Fibroblast of lung (primary cell): ENCODE results near the gene CHEK2. TPM values are rescaled to one million over a fixed set of nuclear protein-coding genes. Genes with fewer than 3 reads are reported as not detected.

Source experiments
- DNase-seq, 2 donors: peaks; one replicate each; pipeline versions ENCODE4 v3.0.0 to v3.0.0-alpha.2; 2010; ENCODE audit warnings: low read depth in 2 of 2
- H2AFZ ChIP-seq: 2 replicates; pipeline ENCODE4 v1.5.1; 2012; ENCODE audit warnings: low read length, control low read depth, inconsistent platforms
- H3K27ac ChIP-seq: 2 replicates; pipeline ENCODE4 v1.5.1; 2011; ENCODE audit warnings: low read length, control low read depth; ENCODE audit not compliant: insufficient read depth
- H3K27me3 ChIP-seq: 2 replicates; pipeline ENCODE4 v1.5.1; 2011; ENCODE audit warnings: mild to moderate bottlenecking, low read length; ENCODE audit not compliant: control insufficient read depth, insufficient read depth
- H3K36me3 ChIP-seq: 2 replicates; pipeline ENCODE4 v1.5.1; 2011; ENCODE audit warnings: low read length; ENCODE audit not compliant: control insufficient read depth, insufficient read depth
- H3K4me1 ChIP-seq: 2 replicates; pipeline ENCODE4 v1.5.1; 2011; ENCODE audit warnings: low read length; ENCODE audit not compliant: control insufficient read depth, insufficient read depth; ENCODE audit errors: extremely low read depth
- H3K4me2 ChIP-seq: 2 replicates; pipeline ENCODE4 v1.5.1; 2011; ENCODE audit warnings: low read length, control low read depth; ENCODE audit not compliant: insufficient read depth; ENCODE audit errors: extremely low read depth
- H3K4me3 ChIP-seq, 4 experiments: fragments of 200-600 bp in 1 of 4; sonication (generic) in 1 of 4; replicated peaks in 1 of 4; 2 replicates each; pipeline ENCODE4 v1.5.1; 2011 to 2016; ENCODE audit warnings: low read length in 4 of 4, low read depth in 3 of 4, mild to moderate bottlenecking in 3 of 4, control low read depth in 2 of 4, inconsistent platforms in 1 of 4, mixed read lengths in 1 of 4; ENCODE audit not compliant: insufficient read depth in 1 of 4; ENCODE audit errors: control extremely low read depth in 1 of 4
- H3K79me2 ChIP-seq: 2 replicates; pipeline ENCODE4 v1.5.1; 2012; ENCODE audit warnings: mild to moderate bottlenecking, low read length, inconsistent platforms; ENCODE audit not compliant: control insufficient read depth, insufficient read depth
- H3K9ac ChIP-seq: 2 replicates; pipeline ENCODE4 v1.5.1; 2011; ENCODE audit warnings: mild to moderate bottlenecking, low read length, control low read depth; ENCODE audit not compliant: insufficient read depth
- H3K9me3 ChIP-seq: 2 replicates; pipeline ENCODE4 v1.5.1; 2012; ENCODE audit warnings: low read depth, low read length; ENCODE audit not compliant: control insufficient read depth, insufficient read depth
- H4K20me1 ChIP-seq: 2 replicates; pipeline ENCODE4 v1.5.1; 2011; ENCODE audit warnings: low read length; ENCODE audit not compliant: control insufficient read depth, insufficient read depth; ENCODE audit errors: extremely low read depth
- CTCF ChIP-seq, 2 donors: IDR thresholded peaks in 1 of 2; conservative IDR thresholded peaks in 1 of 2; 1 replicate in 1 of 2; 2 replicates in 1 of 2; pipeline ENCODE4 v1.5.1; 2011 to 2012; ENCODE audit warnings: low read length in 2 of 2, control low read depth in 1 of 2, inconsistent platforms in 1 of 2, low read depth in 1 of 2, mild to moderate bottlenecking in 1 of 2
- EZH2 ChIP-seq: IDR thresholded peaks from 2 replicates; pipeline ENCODE4 v1.5.1; 2012; ENCODE audit warnings: low read length, control low read depth, mild to moderate bottlenecking; ENCODE audit errors: missing control alignments
- polyA plus RNA-seq, 2 donors: library from polyadenylated mRNA; depleted of rRNA in 1 of 2; stranded (reverse) in 1 of 2; unstranded in 1 of 2; fragments of >200 nt; gene quantifications; 2 replicates each; pipeline ENCODE4 v1.2.1, GENCODE V29; 2011 to 2012; ENCODE audit warnings: missing spikeins in 1 of 2
- total RNA-seq: library from RNA; depleted of rRNA; stranded (reverse); fragments of >200 nt; gene quantifications from 2 replicates; pipeline ENCODE4 v1.2.1, GENCODE V29; 2014

The CHEK2 gene
- total and polyA plus RNA-seq, 2 donors (not counting 1 experiment from before 2014, with no cell fraction given), result 14.5 to 17.4 TPM

- Histone ChIP-seq H2AFZ (no peak overlapping the region), H3K4me1 (no peaks in the 10 kb centered on the region), H3K4me2 (no peak overlapping the region), H3K27me3 (no peaks in the 10 kb centered on the region), H3K27ac (no peak overlapping the region), H3K9ac (no peak overlapping the region), H4K20me1 (no peaks in the 10 kb centered on the region), H3K9me3 (no peaks in the 10 kb centered on the region), H3K36me3 (peaks cover 6% of the 10 kb centered on the region), H3K79me2 (peaks cover 8% of the 10 kb centered on the region), H3K4me3 (no peak overlapping the region)
- no peak for TF ChIP-seq EZH2
- no peak for TF ChIP-seq CTCF (conservative IDR thresholded peaks at IDR 0.05 in 1 of 2, IDR thresholded peaks at IDR 0.05 in 1 of 2; ENCODE audit: low read depth in 1 of 2, low read length in 2 of 2)
- DNase-seq, result peak in 1 of 2 donors; percentile 28
Observed at GRCh38 chr22:28783786-28784671, 42.4 kb upstream of the CHEK2 start.

GRCh38 chr22:28780296-28780695 is 38.7 kb upstream of the CHEK2 start:
- Histone ChIP-seq H3K79me2 (peaks cover 35% of the 10 kb centered on the region), H3K9ac (no peak overlapping the region), H3K36me3 (peaks cover 3% of the 10 kb centered on the region)

GRCh38 chr22:28779833-28780232 is 38.2 kb upstream of the CHEK2 start:
- H2AFZ ChIP-seq, result no peak overlapping the region
- no peak overlapping the region for H3K4me3 ChIP-seq
- H3K36me3 ChIP-seq, result peaks cover 3% of the 10 kb centered on the region
- DNase-seq, result no peak
- H3K4me1 ChIP-seq, result peaks cover 3% of the 10 kb centered on the region
- peaks cover 39% of the 10 kb centered on the region for H3K79me2 ChIP-seq
- H3K9ac ChIP-seq, result no peak overlapping the region
- H4K20me1 ChIP-seq, result no peaks in the 10 kb centered on the region
- H3K27ac ChIP-seq, result no peak overlapping the region
- TF ChIP-seq CTCF (conservative IDR thresholded peaks at IDR 0.05 in 1 of 2, IDR thresholded peaks at IDR 0.05 in 1 of 2; ENCODE audit: low read depth in 1 of 2, low read length in 2 of 2) (no peak), EZH2 (no peak)
- no peaks in the 10 kb centered on the region for H3K9me3 ChIP-seq
- no peak overlapping the region for H3K4me2 ChIP-seq
- H3K27me3 ChIP-seq, result no peaks in the 10 kb centered on the region

More at GRCh38 chr22:28780296-28780695, 38.7 kb upstream of the CHEK2 start:
- H3K27me3 ChIP-seq, result no peaks in the 10 kb centered on the region
- H3K4me3 ChIP-seq, result no peak overlapping the region
- no peak for TF ChIP-seq EZH2
- no peak overlapping the region for H2AFZ ChIP-seq
- no peak for DNase-seq
- H3K4me1 ChIP-seq, result peaks cover 3% of the 10 kb centered on the region
- no peaks in the 10 kb centered on the region for H3K9me3 ChIP-seq
- H3K27ac ChIP-seq, result no peak overlapping the region
- no peaks in the 10 kb centered on the region for H4K20me1 ChIP-seq
- no peak overlapping the region for H3K4me2 ChIP-seq
